Keratinocyte (primary cell): Measurements from ENCODE around the gene LSAMP.

Experiments
- CTCF ChIP-seq, 3 experiments: IDR thresholded peaks in 1 of 3; conservative IDR thresholded peaks in 1 of 3; optimal IDR thresholded peaks in 1 of 3; 2 replicates in 2 of 3; 3 replicates in 1 of 3; pipeline versions ENCODE3 to v1.5.1; 2011; ENCODE audit warnings: low read length in 3 of 3, mild to moderate bottlenecking in 3 of 3, moderate library complexity in 2 of 3, control low read depth in 1 of 3, inconsistent platforms in 1 of 3; ENCODE audit not compliant: insufficient read depth in 2 of 3; ENCODE audit errors: extremely low read depth in 1 of 3
- EZH2 ChIP-seq: IDR thresholded peaks from one replicate; pipeline ENCODE4 v1.6.1; 2012; ENCODE audit warnings: inconsistent platforms, mild to moderate bottlenecking, low read length, moderate library complexity

DNA sequence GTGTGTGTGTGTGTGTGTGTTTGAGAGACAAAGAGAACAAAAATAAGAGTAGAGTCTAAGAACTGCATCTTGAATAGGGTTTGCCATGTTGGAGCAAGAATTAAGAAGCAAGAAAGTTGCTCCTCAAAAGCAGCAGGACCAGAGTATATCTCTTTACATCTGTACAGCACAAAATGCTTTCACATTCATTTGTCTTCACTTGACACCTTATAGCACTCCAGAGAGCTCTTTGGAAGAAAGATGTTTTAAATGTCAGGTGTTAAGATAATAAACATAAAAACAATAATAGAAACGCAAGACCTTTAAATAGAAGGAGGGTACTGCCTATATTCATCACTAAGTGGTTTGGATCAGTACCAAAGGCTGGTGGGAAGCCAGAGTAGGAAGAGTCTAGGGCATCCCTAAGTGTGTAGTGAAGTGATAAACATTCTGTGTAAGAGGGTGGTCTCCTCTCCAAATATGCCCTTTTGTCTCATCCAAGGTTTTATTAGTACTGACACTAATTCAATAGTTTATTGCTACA, 19.1 kb upstream of the LSAMP start:
- no peak for TF ChIP-seq CTCF (optimal IDR thresholded peaks at IDR 0.05 in 1 of 3, IDR thresholded peaks at IDR 0.05 in 1 of 3, conservative IDR thresholded peaks at IDR 0.05 in 1 of 3; ENCODE audit: extremely low read depth in 1 of 3, insufficient read depth in 2 of 3, low read length in 3 of 3)
- TF ChIP-seq EZH2, result no peak
